Upper lobe of right lung (tissue), 1 donor: Measurements from ENCODE around the gene ANXA4. TPM values are rescaled to one million over a fixed set of nuclear protein-coding genes. Genes with fewer than 3 reads are reported as not detected.
"Not testable (repeated sequence)": the region's sequence is repeated elsewhere in the genome, so short reads cannot be mapped to it uniquely, and the experiment has no call there.

ENCODE experiments used
- ATAC-seq: fragments of 200-7000 bp; cut with Tn5 transposase; one replicate; pipeline ENCODE4 v1.9.1; 2020; ENCODE audit warnings: mild to moderate bottlenecking, moderate library complexity
- DNase-seq: peaks from one replicate; pipeline ENCODE4 v3.0.0-alpha.2; 2020
- H3K27ac ChIP-seq: fragments of 200-600 bp; one replicate; pipeline ENCODE4 v1.8.0; 2022
- H3K27me3 ChIP-seq: fragments of 200-600 bp; one replicate; pipeline ENCODE4 v1.8.0; 2022; ENCODE audit warnings: mild to moderate bottlenecking
- H3K36me3 ChIP-seq: fragments of 200-600 bp; one replicate; pipeline ENCODE4 v1.8.0; 2022
- H3K4me1 ChIP-seq: fragments of 200-600 bp; one replicate; pipeline ENCODE4 v1.8.0; 2022
- H3K4me3 ChIP-seq: fragments of 200-600 bp; one replicate; pipeline ENCODE4 v1.8.0; 2022; ENCODE audit warnings: mild to moderate bottlenecking
- H3K9me3 ChIP-seq: fragments of 200-600 bp; one replicate; pipeline ENCODE4 v1.8.0; 2022
- intact Hi-C: fragments of 100-400 bp; cut with DNase I; formaldehyde crosslinking; loops from one replicate; pipeline ENCODE4 v1.11.0; 2022
- total RNA-seq: library from RNA; stranded (reverse); fragmentation: NEBNext Ultra II Directional; extraction: Animal tissue kit (Norgen Biotek cat#: 25700); gene quantifications from one replicate; pipeline ENCODE4 v1.2.1, GENCODE V29; 2021
- TF ChIP-seq, protein P1 (sequence below): fragments of 200-600 bp; IDR thresholded peaks from one replicate; pipeline ENCODE4 v1.8.0; 2022; ENCODE audit warnings: antibody characterized with exemption
- donor health status: DM: no; HTN: yes; CAD: no; lungs with severe emphysema.

Gene ANXA4
- total RNA-seq, 1 donor from 2014 or later = 181 TPM

DNA sequence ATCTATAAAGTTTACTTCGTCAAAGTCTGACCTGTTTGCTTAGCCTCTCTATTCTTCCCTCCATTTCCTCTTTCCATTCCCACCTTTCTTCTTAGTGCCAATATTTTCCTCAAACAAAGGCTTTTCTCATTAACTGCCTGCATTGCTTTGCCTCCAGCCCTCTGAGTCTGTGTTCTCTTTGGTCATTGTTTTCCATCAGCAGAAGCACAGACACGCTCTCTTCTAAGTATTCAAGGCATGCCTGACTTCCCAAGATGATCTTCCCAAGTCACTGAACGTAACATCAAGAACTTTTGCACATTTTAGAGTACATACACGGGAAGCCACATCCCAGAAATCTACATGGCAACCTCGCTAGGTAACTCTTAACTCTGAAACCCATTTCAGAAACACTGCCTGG, 32.6 kb upstream of the ANXA4 start:
- ATAC-seq (no peak), DNase-seq (no peak)
- no peak overlapping the region for H3K27ac ChIP-seq
- H3K9me3 ChIP-seq = no peaks in the 10 kb centered on the region
- TF ChIP-seq, protein P1, sequence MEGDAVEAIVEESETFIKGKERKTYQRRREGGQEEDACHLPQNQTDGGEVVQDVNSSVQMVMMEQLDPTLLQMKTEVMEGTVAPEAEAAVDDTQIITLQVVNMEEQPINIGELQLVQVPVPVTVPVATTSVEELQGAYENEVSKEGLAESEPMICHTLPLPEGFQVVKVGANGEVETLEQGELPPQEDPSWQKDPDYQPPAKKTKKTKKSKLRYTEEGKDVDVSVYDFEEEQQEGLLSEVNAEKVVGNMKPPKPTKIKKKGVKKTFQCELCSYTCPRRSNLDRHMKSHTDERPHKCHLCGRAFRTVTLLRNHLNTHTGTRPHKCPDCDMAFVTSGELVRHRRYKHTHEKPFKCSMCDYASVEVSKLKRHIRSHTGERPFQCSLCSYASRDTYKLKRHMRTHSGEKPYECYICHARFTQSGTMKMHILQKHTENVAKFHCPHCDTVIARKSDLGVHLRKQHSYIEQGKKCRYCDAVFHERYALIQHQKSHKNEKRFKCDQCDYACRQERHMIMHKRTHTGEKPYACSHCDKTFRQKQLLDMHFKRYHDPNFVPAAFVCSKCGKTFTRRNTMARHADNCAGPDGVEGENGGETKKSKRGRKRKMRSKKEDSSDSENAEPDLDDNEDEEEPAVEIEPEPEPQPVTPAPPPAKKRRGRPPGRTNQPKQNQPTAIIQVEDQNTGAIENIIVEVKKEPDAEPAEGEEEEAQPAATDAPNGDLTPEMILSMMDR = no peak
- H3K36me3 ChIP-seq = no peaks in the 10 kb centered on the region
- H3K27me3 ChIP-seq = no peaks in the 10 kb centered on the region
- intact Hi-C loops = loop anchor here (5.0 kb wide), 1 partner anchor 147 kb away; no protein-coding TSS in a partner anchor
- H3K4me1 ChIP-seq = no peaks in the 10 kb centered on the region
- no peak overlapping the region for H3K4me3 ChIP-seq

DNA sequence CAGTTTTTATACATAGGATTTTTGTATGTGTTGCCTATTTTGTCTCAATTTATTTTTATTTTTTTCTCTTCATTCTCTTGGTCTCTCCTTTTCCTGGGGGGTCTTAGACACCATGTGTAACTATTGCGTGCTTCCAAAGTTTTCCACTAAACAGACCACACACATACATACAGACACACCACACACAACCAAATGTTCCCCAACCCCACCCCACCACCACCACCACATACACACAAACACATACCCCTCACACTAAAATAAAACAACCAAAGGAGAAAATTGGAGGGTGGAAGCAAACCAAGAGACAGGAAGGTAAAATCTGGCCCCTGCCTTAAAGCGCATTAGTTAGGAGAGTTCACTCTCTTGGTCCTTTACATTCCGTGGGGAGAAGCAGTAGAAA, 30.0 kb upstream of the ANXA4 start:
- ATAC-seq (no peak), DNase-seq (no peak)
- H3K4me1 ChIP-seq = no peaks in the 10 kb centered on the region
- no peak overlapping the region for H3K27ac ChIP-seq
- no peak overlapping the region for H3K4me3 ChIP-seq
- H3K27me3 ChIP-seq = no peaks in the 10 kb centered on the region
- H3K36me3 ChIP-seq = no peaks in the 10 kb centered on the region
- intact Hi-C loops = no loop called here
- no peaks in the 10 kb centered on the region for H3K9me3 ChIP-seq
- TF ChIP-seq, protein P1 = no peak

DNA sequence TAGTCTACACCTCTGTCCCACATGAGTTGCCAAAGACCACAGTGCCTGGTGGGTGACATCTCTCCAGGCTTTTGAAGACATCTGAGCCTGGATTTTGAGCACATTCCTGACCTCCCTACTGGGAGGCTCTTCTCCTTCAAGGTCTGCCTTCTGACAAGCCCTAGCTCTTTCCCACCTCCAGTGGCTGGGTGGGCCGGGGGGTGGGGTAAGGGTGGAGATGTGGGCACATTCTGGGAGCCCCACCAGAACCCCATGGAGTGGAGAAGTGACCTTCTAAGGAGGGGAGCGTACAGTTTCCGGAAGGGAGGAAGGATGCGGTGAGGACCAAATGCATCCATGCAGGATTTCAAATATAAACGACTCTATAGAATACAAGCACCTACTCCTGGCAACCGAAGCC, 27.9 kb upstream of the ANXA4 start:
- TF ChIP-seq, protein P1 = no peak
- intact Hi-C loops = no loop called here

DNA sequence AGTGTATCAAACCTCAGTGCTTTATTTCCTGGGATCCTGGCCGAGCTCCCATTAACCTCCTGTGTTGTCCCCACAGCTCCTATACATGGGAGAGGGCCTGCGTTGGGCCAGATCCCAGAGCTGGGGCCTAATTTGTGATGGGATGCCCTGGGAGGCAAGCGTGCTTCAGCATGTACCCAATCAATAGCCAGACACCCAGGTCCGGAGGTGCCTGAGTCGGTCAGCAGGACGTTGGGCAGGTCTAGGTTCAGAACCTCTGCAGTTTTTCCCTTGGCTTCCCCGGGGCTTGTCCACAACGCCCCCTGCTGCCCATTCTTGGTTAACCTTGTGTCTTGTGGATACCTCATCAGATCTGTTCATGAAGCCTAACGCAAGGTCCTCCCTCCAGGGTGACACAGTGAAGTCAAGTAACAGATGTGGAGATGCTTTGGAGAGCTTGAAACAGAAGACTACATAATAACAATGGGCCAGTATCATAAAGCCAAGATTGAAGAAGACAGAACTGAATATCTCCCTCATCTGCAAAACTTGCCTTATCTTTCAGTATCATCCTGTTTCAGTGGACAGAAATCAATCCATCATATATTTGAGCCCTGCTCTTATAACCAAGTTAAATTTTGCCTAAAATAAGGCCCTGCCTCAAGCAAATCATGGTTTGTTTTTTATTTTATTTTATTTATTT, 27.3 kb upstream of the ANXA4 start:
- H3K4me1 ChIP-seq, H3K27me3 ChIP-seq, H3K9me3 ChIP-seq, H3K36me3 ChIP-seq, H3K4me3 ChIP-seq, H3K27ac ChIP-seq, intact Hi-C loops: not testable (repeated sequence)
- DNase-seq (peak; percentile 86), ATAC-seq (peak; percentile 97)
- TF ChIP-seq, protein P1 = peak; percentile 83

More for the DNA sequence above, 27.9 kb upstream of the ANXA4 start:
- no peaks in the 10 kb centered on the region for H3K4me1 ChIP-seq
- ATAC-seq = no peak
- H3K27ac ChIP-seq = no peak overlapping the region
- no peaks in the 10 kb centered on the region for H3K36me3 ChIP-seq
- no peaks in the 10 kb centered on the region for H3K9me3 ChIP-seq
- no peak for DNase-seq
- no peaks in the 10 kb centered on the region for H3K27me3 ChIP-seq
- no peak overlapping the region for H3K4me3 ChIP-seq

DNA sequence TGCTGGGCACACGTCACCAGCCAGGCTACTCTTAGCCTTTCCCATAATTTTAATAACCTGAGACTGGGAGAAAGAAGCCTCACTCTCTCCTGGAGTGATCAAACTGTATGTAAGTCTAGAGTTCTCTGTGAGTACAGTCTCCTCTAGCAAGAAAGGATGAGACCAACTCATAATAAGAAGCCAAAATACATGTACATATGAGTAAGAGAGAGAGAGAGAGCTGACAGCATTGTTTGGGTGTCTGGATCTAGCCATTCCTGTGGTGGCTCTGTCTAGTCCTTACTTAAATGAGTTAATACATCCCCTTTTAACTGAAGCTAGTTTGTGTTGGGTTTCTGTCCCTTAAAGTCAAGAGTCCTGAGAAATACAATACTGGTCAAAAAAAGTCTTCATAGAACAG, 26.0 kb upstream of the ANXA4 start:
- no peaks in the 10 kb centered on the region for H3K36me3 ChIP-seq
- TF ChIP-seq, protein P1 = no peak
- ATAC-seq (no peak), DNase-seq (no peak)
- no peak overlapping the region for H3K27ac ChIP-seq
- intact Hi-C loops = no loop called here
- H3K4me1 ChIP-seq = no peaks in the 10 kb centered on the region
- no peaks in the 10 kb centered on the region for H3K9me3 ChIP-seq
- no peak overlapping the region for H3K4me3 ChIP-seq
- H3K27me3 ChIP-seq = no peaks in the 10 kb centered on the region
